GM12878 (cell line): Measurements from ENCODE around the gene PLEKHN1. TPM values are rescaled to one million over a fixed set of nuclear protein-coding genes. Genes with fewer than 3 reads are reported as not detected.

Experiments
- EGR1 ChIP-seq, 2 experiments: IDR thresholded peaks; 1 replicate in 1 of 2; 2 replicates in 1 of 2; pipeline ENCODE4 v1.6.1; 2011 to 2012; ENCODE audit warnings: low read depth in 2 of 2, low read length in 2 of 2, borderline replicate concordance in 1 of 2, mild to moderate bottlenecking in 1 of 2, moderate library complexity in 1 of 2
- KLF5 ChIP-seq: fragments of 450-650 bp; IDR thresholded peaks from 2 replicates; pipeline ENCODE4 v1.6.1; 2014; ENCODE audit warnings: mild to moderate bottlenecking; ENCODE audit not compliant: partially characterized antibody
- RAD21 ChIP-seq: IDR thresholded peaks from 2 replicates; pipeline ENCODE4 v1.6.1; 2011; ENCODE audit warnings: mild to moderate bottlenecking, low read depth, low read length, moderate library complexity; ENCODE audit not compliant: insufficient read depth
- SMAD5 ChIP-seq: IDR thresholded peaks from 2 replicates; pipeline ENCODE4 v1.6.1; 2016; ENCODE audit warnings: antibody characterized with exemption, low read depth
- STAT1 ChIP-seq: fragments of 450-650 bp; conservative IDR thresholded peaks from 2 replicates; pipeline ENCODE4 v1.6.1; 2014; ENCODE audit warnings: antibody characterized with exemption, mild to moderate bottlenecking
- polyA plus RNA-seq, 11 experiments: library from polyadenylated mRNA; depleted of rRNA in 4 of 11; unstranded in 6 of 11; stranded (reverse) in 5 of 11; fragments of >200 nt; fragmentation: Nextera tagmentation in 4 of 11; fragmentation: Illumina TruSeq in 1 of 11; extraction: Ambion mirVana in 4 of 11; extraction: Trizol in 1 of 11; gene quantifications; 1 replicate in 1 of 11; 2 replicates in 10 of 11; pipeline versions ENCODE4 v1.2.1 to v1.2.3, GENCODE V29; 2011 to 2016; ENCODE audit warnings: inconsistent platforms in 2 of 11, missing spikeins in 2 of 11, low read depth in 1 of 11
- total RNA-seq, 4 experiments: library from RNA; depleted of rRNA in 3 of 4; stranded (reverse); fragments of >200 nt in 3 of 4; fragmentation: Illumina TruSeq in 1 of 4; extraction: Trizol in 1 of 4; gene quantifications; 2 replicates each; pipeline versions ENCODE4 v1.2.1 to v1.2.3, GENCODE V29; 2013 to 2021
- TF ChIP-seq, protein P1 (sequence below): fragments of 450-650 bp; IDR thresholded peaks from 2 replicates; pipeline ENCODE4 v1.6.1; 2017; ENCODE audit warnings: mild to moderate bottlenecking, moderate library complexity
- TF ChIP-seq, protein P2 (sequence below): fragments of 150-350 bp; IDR thresholded peaks from 2 replicates; pipeline ENCODE4 v1.6.1; 2016; ENCODE audit warnings: low read depth, low read length
- TF ChIP-seq, protein P3 (sequence below): fragments of 450-650 bp; IDR thresholded peaks from 2 replicates; pipeline ENCODE4 v1.6.1; 2017; ENCODE audit warnings: antibody characterized with exemption, mild to moderate bottlenecking, moderate library complexity

The PLEKHN1 gene
- total and polyA plus RNA-seq, 10 of the 15 experiments (the other 5 are each of a cell fraction or from before 2014, with no cell fraction given): 0.04 to 0.26 (median 0.18) TPM; not detected in 6

DNA sequence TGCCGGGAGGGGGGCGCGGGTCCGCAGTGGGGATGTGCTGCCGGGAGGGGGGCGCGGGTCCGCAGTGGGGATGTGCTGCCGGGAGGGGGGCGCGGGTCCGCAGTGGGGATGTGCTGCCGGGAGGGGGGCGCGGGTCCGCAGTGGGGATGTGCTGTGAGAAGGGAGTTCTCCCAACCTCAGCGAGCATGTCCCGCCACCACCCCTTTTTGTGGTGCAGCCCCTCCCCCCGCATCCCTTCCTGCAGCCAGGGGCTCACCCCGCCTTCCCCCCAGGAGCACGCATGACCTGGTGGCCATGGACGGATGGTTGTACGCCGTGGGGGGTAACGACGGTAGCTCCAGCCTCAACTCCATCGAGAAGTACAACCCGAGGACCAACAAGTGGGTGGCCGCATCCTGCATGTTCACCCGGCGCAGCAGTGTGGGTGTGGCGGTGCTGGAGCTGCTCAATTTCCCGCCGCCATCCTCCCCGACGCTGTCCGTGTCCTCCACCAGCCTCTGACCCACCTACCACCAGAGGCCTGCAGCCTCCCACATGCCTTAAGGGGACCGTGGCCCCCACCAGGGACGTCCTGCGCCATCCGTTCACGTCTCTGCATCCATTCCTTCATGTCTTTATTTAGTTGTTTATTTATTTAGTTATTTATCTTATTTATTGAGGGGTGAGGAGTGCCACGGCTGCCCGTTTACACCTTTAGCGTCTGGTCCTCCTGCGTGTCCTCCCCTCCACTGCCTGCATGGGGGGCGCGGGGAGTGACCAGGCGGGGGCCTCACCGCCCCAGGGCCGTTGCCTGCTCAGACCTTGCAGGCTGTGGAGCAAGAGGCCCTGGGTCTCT, 1.4 kb upstream of the PLEKHN1 start (continued):
- TF ChIP-seq, protein P1, sequence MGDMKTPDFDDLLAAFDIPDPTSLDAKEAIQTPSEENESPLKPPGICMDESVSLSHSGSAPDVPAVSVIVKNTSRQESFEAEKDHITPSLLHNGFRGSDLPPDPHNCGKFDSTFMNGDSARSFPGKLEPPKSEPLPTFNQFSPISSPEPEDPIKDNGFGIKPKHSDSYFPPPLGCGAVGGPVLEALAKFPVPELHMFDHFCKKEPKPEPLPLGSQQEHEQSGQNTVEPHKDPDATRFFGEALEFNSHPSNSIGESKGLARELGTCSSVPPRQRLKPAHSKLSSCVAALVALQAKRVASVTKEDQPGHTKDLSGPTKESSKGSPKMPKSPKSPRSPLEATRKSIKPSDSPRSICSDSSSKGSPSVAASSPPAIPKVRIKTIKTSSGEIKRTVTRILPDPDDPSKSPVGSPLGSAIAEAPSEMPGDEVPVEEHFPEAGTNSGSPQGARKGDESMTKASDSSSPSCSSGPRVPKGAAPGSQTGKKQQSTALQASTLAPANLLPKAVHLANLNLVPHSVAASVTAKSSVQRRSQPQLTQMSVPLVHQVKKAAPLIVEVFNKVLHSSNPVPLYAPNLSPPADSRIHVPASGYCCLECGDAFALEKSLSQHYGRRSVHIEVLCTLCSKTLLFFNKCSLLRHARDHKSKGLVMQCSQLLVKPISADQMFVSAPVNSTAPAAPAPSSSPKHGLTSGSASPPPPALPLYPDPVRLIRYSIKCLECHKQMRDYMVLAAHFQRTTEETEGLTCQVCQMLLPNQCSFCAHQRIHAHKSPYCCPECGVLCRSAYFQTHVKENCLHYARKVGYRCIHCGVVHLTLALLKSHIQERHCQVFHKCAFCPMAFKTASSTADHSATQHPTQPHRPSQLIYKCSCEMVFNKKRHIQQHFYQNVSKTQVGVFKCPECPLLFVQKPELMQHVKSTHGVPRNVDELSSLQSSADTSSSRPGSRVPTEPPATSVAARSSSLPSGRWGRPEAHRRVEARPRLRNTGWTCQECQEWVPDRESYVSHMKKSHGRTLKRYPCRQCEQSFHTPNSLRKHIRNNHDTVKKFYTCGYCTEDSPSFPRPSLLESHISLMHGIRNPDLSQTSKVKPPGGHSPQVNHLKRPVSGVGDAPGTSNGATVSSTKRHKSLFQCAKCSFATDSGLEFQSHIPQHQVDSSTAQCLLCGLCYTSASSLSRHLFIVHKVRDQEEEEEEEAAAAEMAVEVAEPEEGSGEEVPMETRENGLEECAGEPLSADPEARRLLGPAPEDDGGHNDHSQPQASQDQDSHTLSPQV: no peak
- no peak for TF ChIP-seq KLF5
- TF ChIP-seq SMAD5: no peak
- TF ChIP-seq, protein P2, sequence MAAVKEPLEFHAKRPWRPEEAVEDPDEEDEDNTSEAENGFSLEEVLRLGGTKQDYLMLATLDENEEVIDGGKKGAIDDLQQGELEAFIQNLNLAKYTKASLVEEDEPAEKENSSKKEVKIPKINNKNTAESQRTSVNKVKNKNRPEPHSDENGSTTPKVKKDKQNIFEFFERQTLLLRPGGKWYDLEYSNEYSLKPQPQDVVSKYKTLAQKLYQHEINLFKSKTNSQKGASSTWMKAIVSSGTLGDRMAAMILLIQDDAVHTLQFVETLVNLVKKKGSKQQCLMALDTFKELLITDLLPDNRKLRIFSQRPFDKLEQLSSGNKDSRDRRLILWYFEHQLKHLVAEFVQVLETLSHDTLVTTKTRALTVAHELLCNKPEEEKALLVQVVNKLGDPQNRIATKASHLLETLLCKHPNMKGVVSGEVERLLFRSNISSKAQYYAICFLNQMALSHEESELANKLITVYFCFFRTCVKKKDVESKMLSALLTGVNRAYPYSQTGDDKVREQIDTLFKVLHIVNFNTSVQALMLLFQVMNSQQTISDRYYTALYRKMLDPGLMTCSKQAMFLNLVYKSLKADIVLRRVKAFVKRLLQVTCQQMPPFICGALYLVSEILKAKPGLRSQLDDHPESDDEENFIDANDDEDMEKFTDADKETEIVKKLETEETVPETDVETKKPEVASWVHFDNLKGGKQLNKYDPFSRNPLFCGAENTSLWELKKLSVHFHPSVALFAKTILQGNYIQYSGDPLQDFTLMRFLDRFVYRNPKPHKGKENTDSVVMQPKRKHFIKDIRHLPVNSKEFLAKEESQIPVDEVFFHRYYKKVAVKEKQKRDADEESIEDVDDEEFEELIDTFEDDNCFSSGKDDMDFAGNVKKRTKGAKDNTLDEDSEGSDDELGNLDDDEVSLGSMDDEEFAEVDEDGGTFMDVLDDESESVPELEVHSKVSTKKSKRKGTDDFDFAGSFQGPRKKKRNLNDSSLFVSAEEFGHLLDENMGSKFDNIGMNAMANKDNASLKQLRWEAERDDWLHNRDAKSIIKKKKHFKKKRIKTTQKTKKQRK: no peak
- no peak for TF ChIP-seq STAT1
- TF ChIP-seq EGR1 (IDR thresholded peaks at IDR 0.05; ENCODE audit: borderline replicate concordance in 1 of 2, low read depth in 2 of 2, low read length in 2 of 2): no peak
- TF ChIP-seq, protein P3, sequence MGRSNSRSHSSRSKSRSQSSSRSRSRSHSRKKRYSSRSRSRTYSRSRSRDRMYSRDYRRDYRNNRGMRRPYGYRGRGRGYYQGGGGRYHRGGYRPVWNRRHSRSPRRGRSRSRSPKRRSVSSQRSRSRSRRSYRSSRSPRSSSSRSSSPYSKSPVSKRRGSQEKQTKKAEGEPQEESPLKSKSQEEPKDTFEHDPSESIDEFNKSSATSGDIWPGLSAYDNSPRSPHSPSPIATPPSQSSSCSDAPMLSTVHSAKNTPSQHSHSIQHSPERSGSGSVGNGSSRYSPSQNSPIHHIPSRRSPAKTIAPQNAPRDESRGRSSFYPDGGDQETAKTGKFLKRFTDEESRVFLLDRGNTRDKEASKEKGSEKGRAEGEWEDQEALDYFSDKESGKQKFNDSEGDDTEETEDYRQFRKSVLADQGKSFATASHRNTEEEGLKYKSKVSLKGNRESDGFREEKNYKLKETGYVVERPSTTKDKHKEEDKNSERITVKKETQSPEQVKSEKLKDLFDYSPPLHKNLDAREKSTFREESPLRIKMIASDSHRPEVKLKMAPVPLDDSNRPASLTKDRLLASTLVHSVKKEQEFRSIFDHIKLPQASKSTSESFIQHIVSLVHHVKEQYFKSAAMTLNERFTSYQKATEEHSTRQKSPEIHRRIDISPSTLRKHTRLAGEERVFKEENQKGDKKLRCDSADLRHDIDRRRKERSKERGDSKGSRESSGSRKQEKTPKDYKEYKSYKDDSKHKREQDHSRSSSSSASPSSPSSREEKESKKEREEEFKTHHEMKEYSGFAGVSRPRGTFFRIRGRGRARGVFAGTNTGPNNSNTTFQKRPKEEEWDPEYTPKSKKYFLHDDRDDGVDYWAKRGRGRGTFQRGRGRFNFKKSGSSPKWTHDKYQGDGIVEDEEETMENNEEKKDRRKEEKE: no peak
- no peak for TF ChIP-seq RAD21
